Measurements from ENCODE around the gene MANF.

GRCh38 chr3:51350751-51351150 lies 34.3 kb upstream of the MANF start:
- TF ChIP-seq POLR2A (IDR thresholded peaks at IDR 0.05; ENCODE audit: borderline replicate concordance, extremely low read depth, insufficient read depth, insufficient read length) = no peak
- no peak for TF ChIP-seq JUND (IDR thresholded peaks at IDR 0.05)
- TF ChIP-seq, protein P1, sequence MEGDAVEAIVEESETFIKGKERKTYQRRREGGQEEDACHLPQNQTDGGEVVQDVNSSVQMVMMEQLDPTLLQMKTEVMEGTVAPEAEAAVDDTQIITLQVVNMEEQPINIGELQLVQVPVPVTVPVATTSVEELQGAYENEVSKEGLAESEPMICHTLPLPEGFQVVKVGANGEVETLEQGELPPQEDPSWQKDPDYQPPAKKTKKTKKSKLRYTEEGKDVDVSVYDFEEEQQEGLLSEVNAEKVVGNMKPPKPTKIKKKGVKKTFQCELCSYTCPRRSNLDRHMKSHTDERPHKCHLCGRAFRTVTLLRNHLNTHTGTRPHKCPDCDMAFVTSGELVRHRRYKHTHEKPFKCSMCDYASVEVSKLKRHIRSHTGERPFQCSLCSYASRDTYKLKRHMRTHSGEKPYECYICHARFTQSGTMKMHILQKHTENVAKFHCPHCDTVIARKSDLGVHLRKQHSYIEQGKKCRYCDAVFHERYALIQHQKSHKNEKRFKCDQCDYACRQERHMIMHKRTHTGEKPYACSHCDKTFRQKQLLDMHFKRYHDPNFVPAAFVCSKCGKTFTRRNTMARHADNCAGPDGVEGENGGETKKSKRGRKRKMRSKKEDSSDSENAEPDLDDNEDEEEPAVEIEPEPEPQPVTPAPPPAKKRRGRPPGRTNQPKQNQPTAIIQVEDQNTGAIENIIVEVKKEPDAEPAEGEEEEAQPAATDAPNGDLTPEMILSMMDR (IDR thresholded peaks at IDR 0.05 in 2 of 3, conservative IDR thresholded peaks at IDR 0.05 in 1 of 3; ENCODE audit: borderline replicate concordance in 1 of 3, insufficient read depth in 1 of 3, low read depth in 2 of 3, low read length in 2 of 3) = no peak
- TF ChIP-seq RAD21 (IDR thresholded peaks at IDR 0.05; ENCODE audit: low read depth) = no peak
- no peak for TF ChIP-seq MAX (IDR thresholded peaks at IDR 0.05)
- no peak for TF ChIP-seq ELF1 (IDR thresholded peaks at IDR 0.05; ENCODE audit: borderline replicate concordance, low read depth)
